WTC11 (cell line): Measurements from ENCODE around the gene IPCEF1. TPM values are rescaled to one million over a fixed set of nuclear protein-coding genes. Genes with fewer than 3 reads are reported as not detected.

Experiments used
- ATAC-seq: fragments of 200-7000 bp; cut with Tn5 transposase; 2 replicates; pipeline ENCODE4 v1.10.0; 2021; ENCODE audit warnings: mild to moderate bottlenecking, moderate library complexity
- CTCF ChIA-PET: fragments of 300-600 bp; sonication (Branson Sonifier 250); formaldehyde crosslinking; loops from one replicate; lab custom pipeline; 2021; ENCODE audit warnings: antibody characterized with exemption; lab: Charles Lee
- POLR2A ChIA-PET: fragments of 350-600 bp; sonication (Branson Sonifier 250); formaldehyde crosslinking; loops from one replicate; lab custom pipeline; 2021; ENCODE audit warnings: antibody characterized with exemption; lab: Charles Lee
- DNase-seq: peaks from one replicate; pipeline ENCODE4 v3.0.0; 2021; ENCODE audit warnings: low spot score
- H3K27ac Mint-ChIP-seq: 2 replicates; pipeline ENCODE4 v1.8.0; 2021; ENCODE audit warnings: mixed read lengths
- H3K27me3 Mint-ChIP-seq: 2 replicates; pipeline ENCODE4 v1.8.0; 2021; ENCODE audit warnings: low read depth, mild to moderate bottlenecking, moderate library complexity, mixed read lengths
- H3K36me3 Mint-ChIP-seq: 2 replicates; pipeline ENCODE4 v1.8.0; 2021; ENCODE audit warnings: mixed read lengths
- H3K4me1 Mint-ChIP-seq: 2 replicates; pipeline ENCODE4 v1.8.0; 2022; ENCODE audit warnings: mixed read lengths
- H3K4me3 Mint-ChIP-seq: 2 replicates; pipeline ENCODE4 v1.8.0; 2021; ENCODE audit warnings: mild to moderate bottlenecking, moderate library complexity, mixed read lengths
- H3K9me3 Mint-ChIP-seq: 2 replicates; pipeline ENCODE4 v1.8.0; 2021; ENCODE audit warnings: mixed read lengths
- ARID4B ChIP-seq: sonication (generic); formaldehyde crosslinking; IDR thresholded peaks from 2 replicates; pipeline ENCODE4 v1.8.0; 2023; ENCODE audit warnings: missing genetic modification reagents, mild to moderate bottlenecking, borderline replicate concordance
- CTCF ChIP-seq: fragments of 200-600 bp; IDR thresholded peaks from 2 replicates; pipeline ENCODE4 v1.8.0; 2022; ENCODE audit warnings: antibody characterized with exemption
- E2F1 ChIP-seq: sonication (generic); formaldehyde crosslinking; IDR thresholded peaks from 2 replicates; pipeline ENCODE4 v1.8.0; 2022; ENCODE audit warnings: mild to moderate bottlenecking, missing genetic modification reagents
- ERG ChIP-seq: fragments of 250-450 bp; sonication (Bioruptor Pico); IDR thresholded peaks from 2 replicates; pipeline ENCODE4 v1.8.0; 2021; ENCODE audit warnings: mild to moderate bottlenecking
- GABPB1 ChIP-seq: sonication (generic); formaldehyde crosslinking; IDR thresholded peaks from 2 replicates; pipeline ENCODE4 v1.8.1; 2023; ENCODE audit warnings: mild to moderate bottlenecking, missing genetic modification reagents
- GRHL2 ChIP-seq: fragments of 250-450 bp; sonication (Bioruptor Pico); IDR thresholded peaks from 2 replicates; pipeline ENCODE4 v1.8.0; 2022; ENCODE audit warnings: mild to moderate bottlenecking, moderate library complexity; ENCODE audit not compliant: insufficient replicate concordance, severe bottlenecking
- HMGA2 ChIP-seq: fragments of 250-450 bp; sonication (Bioruptor Pico); IDR thresholded peaks from 2 replicates; pipeline ENCODE4 v1.4.0; 2021; ENCODE audit warnings: mild to moderate bottlenecking, moderate library complexity
- NR1H2 ChIP-seq: sonication (generic); formaldehyde crosslinking; IDR thresholded peaks from 2 replicates; pipeline ENCODE4 v1.9.0; 2021; ENCODE audit warnings: mild to moderate bottlenecking, moderate library complexity, missing genetic modification reagents
- PRDM15 ChIP-seq: sonication (generic); formaldehyde crosslinking; IDR thresholded peaks from 2 replicates; pipeline ENCODE4 v1.8.0; 2022; ENCODE audit warnings: missing genetic modification reagents
- SP1 ChIP-seq: sonication (generic); formaldehyde crosslinking; conservative IDR thresholded peaks from 2 replicates; pipeline ENCODE4 v1.8.1; 2022; ENCODE audit warnings: missing genetic modification reagents
- USF1 ChIP-seq: sonication (generic); formaldehyde crosslinking; IDR thresholded peaks from 2 replicates; pipeline ENCODE4 v1.8.0; 2022; ENCODE audit warnings: mild to moderate bottlenecking, missing genetic modification reagents
- USF2 ChIP-seq: sonication (generic); formaldehyde crosslinking; IDR thresholded peaks from 2 replicates; pipeline ENCODE4 v1.8.1; 2023; ENCODE audit warnings: mild to moderate bottlenecking, missing genetic modification reagents, moderate library complexity
- ZNF263 ChIP-seq: sonication (generic); formaldehyde crosslinking; IDR thresholded peaks from 2 replicates; pipeline ENCODE4 v1.8.1; 2022; ENCODE audit warnings: low read depth, mild to moderate bottlenecking, moderate library complexity, missing genetic modification reagents
- total RNA-seq: library from RNA; stranded (reverse); gene quantifications from 3 replicates; pipeline ENCODE4 v1.2.3, GENCODE V29; 2021

The IPCEF1 gene
- total RNA-seq, 1 experiment from 2014 or later, result 1.3 TPM

GRCh38 chr6:154219250-154219649 lies 137.4 kb downstream of the IPCEF1 start:
- Mint-ChIP-seq H3K4me3 (no peak overlapping the region), H3K4me1 (peaks cover 14% of the 10 kb centered on the region), H3K27ac (peak overlapping the region; percentile 17; the same call in 1 of the 2 replicates), H3K36me3 (no peaks in the 10 kb centered on the region), H3K9me3 (no peaks in the 10 kb centered on the region), H3K27me3 (no peaks in the 10 kb centered on the region)
- ChIA-PET CTCF (no interaction called here), POLR2A (interaction anchor here (0.7 to 0.8 kb wide), 2 partner anchors 13 to 259 kb away, joined by 3 to 4 read pairs; no protein-coding TSS in a partner anchor)
- ATAC-seq, result peak; percentile 46
- no peak for DNase-seq
- no peak for TF ChIP-seq HMGA2
- no peak for TF ChIP-seq PRDM15 (CRISPR knock-in tag)
- no peak for TF ChIP-seq USF1 (CRISPR knock-in tag)
- TF ChIP-seq USF2 (CRISPR knock-in tag), result no peak
- TF ChIP-seq CTCF, result no peak
- no peak for TF ChIP-seq ARID4B (CRISPR knock-in tag)
- no peak for TF ChIP-seq ERG (CRISPR knock-in tag)
- TF ChIP-seq E2F1 (CRISPR knock-in tag), result no peak
- TF ChIP-seq GABPB1, result no peak
- no peak for TF ChIP-seq ZNF263
- TF ChIP-seq NR1H2 (CRISPR knock-in tag), result no peak
- TF ChIP-seq SP1 (CRISPR knock-in tag), result no peak
- no peak for TF ChIP-seq GRHL2 (CRISPR knock-in tag)
